HG03342 (cell line): Measurements from ENCODE around the gene DKK3.
"Not testable (repeated sequence)": the region's sequence is repeated elsewhere in the genome, so short reads cannot be mapped to it uniquely, and the experiment has no call there.

ENCODE experiments used
- ATAC-seq: cut with Tn5 transposase; IDR thresholded peaks from one replicate; pipeline ENCODE4 v1.9.1; 2021; ENCODE audit warnings: mild to moderate bottlenecking, moderate library complexity; ENCODE audit not compliant: unreplicated experiment

Gene DKK3

GRCh38 chr11:12007769-12008737 lies at the start of gene DKK3:
Gene DKK3, minus strand, starts transcription at chr11:12008626. Its CDS starts 44 bp downstream, at chr11:12008582.
- ATAC-seq = no peak

GRCh38 chr11:12057299-12057980 lies 49.0 kb upstream of the DKK3 start:
- ATAC-seq = no peak

GRCh38 chr11:12056119-12056518 lies 47.7 kb upstream of the DKK3 start:
- no peak for ATAC-seq

GRCh38 chr11:12053606-12054361 lies 45.4 kb upstream of the DKK3 start:
- ATAC-seq = no peak

- ATAC-seq = no peak
Measured at GRCh38 chr11:12052676-12053605, 44.5 kb upstream of the DKK3 start.

- no peak for ATAC-seq
Measured at GRCh38 chr11:12051287-12051662, 42.8 kb upstream of the DKK3 start.

GRCh38 chr11:12050470-12051286 lies 42.3 kb upstream of the DKK3 start:
- ATAC-seq = no peak

- ATAC-seq = no peak
Measured at GRCh38 chr11:12048936-12049790, 40.7 kb upstream of the DKK3 start.

GRCh38 chr11:12046636-12047236 lies 38.3 kb upstream of the DKK3 start:
- ATAC-seq = no peak

GRCh38 chr11:12045914-12046635 lies 37.6 kb upstream of the DKK3 start:
- ATAC-seq = no peak

- no peak for ATAC-seq
Measured at GRCh38 chr11:12044799-12045198, 36.4 kb upstream of the DKK3 start.

- ATAC-seq = peak; percentile 70
Measured at GRCh38 chr11:12043959-12044791, 35.7 kb upstream of the DKK3 start.

- ATAC-seq = no peak
Measured at GRCh38 chr11:12043221-12043620, 34.8 kb upstream of the DKK3 start.

GRCh38 chr11:12042215-12042676 lies 33.8 kb upstream of the DKK3 start:
- no peak for ATAC-seq

- not testable (repeated sequence) for ATAC-seq
Measured at GRCh38 chr11:12040719-12041118, 32.3 kb upstream of the DKK3 start.

- ATAC-seq = no peak
Measured at GRCh38 chr11:12032968-12033367, 24.5 kb upstream of the DKK3 start.
